Measurements from ENCODE around the gene WDR62. TPM values are rescaled to one million over a fixed set of nuclear protein-coding genes. Genes with fewer than 3 reads are reported as not detected.

Gene WDR62
- total and polyA plus RNA-seq, 8 donors, result 3.7 to 6.7 (median 4.4) TPM

GRCh38 chr19:36072081-36072480, 17.4 kb downstream of the WDR62 start:
- Histone ChIP-seq H3K27ac (no peak overlapping the region), H3K4me3 (no peak overlapping the region), H3K27me3 (no peaks in the 10 kb centered on the region), H3K36me3 (peaks cover 0 to 29% of the 10 kb centered on the region in 2 donors), H3K4me1 (no peaks in the 10 kb centered on the region), H3K9me3 (no peaks in the 10 kb centered on the region)
- ATAC-seq (no peak), DNase-seq (no peak)
- intact Hi-C loops (cut with DNase I), result no loop called here
- TF ChIP-seq CTCF (IDR thresholded peaks at IDR 0.05), result no peak

GRCh38 chr19:36073121-36073876, 18.6 kb downstream of the WDR62 start:
- Histone ChIP-seq H3K27me3 (no peaks in the 10 kb centered on the region), H3K27ac (no peak overlapping the region), H3K9me3 (no peaks in the 10 kb centered on the region), H3K4me1 (no peaks in the 10 kb centered on the region), H3K4me3 (no peak overlapping the region), H3K36me3 (peaks cover 0 to 18% of the 10 kb centered on the region in 2 donors)
- DNase-seq (no peak), ATAC-seq (no peak)
- TF ChIP-seq CTCF (IDR thresholded peaks at IDR 0.05), result no peak
- intact Hi-C loops (cut with DNase I), result no loop called here

- Histone ChIP-seq H3K4me1 (no peaks in the 10 kb centered on the region), H3K27me3 (no peaks in the 10 kb centered on the region), H3K36me3 (peaks cover 0 to 41% of the 10 kb centered on the region in 2 donors), H3K9me3 (no peaks in the 10 kb centered on the region), H3K27ac (no peak overlapping the region), H3K4me3 (no peak overlapping the region)
- no peak for ATAC-seq
- TF ChIP-seq CTCF (IDR thresholded peaks at IDR 0.05), result no peak
- DNase-seq, result no peak
- intact Hi-C loops (cut with DNase I), result no loop called here
These were observed 24.8 kb downstream of the WDR62 start for GRCh38 chr19:36079389-36079945.

GRCh38 chr19:36081385-36081784, 26.7 kb downstream of the WDR62 start:
- H3K4me1 ChIP-seq, result no peaks in the 10 kb centered on the region
- H3K27me3 ChIP-seq, result no peaks in the 10 kb centered on the region
- no peak overlapping the region for H3K27ac ChIP-seq
- DNase-seq, result no peak
- peaks cover 0 to 36% of the 10 kb centered on the region in 2 donors for H3K36me3 ChIP-seq
- no peak for ATAC-seq
- no peak overlapping the region for H3K4me3 ChIP-seq
- TF ChIP-seq CTCF (IDR thresholded peaks at IDR 0.05), result no peak
- no peaks in the 10 kb centered on the region for H3K9me3 ChIP-seq
- intact Hi-C loops (cut with DNase I), result no loop called here

GRCh38 chr19:36081894-36082293, 27.2 kb downstream of the WDR62 start:
- no peak for DNase-seq
- no peak overlapping the region for H3K4me3 ChIP-seq
- ATAC-seq, result no peak
- intact Hi-C loops (cut with DNase I), result no loop called here
- H3K4me1 ChIP-seq, result no peaks in the 10 kb centered on the region
- peaks cover 0 to 40% of the 10 kb centered on the region in 2 donors for H3K36me3 ChIP-seq
- H3K27me3 ChIP-seq, result no peaks in the 10 kb centered on the region
- H3K27ac ChIP-seq, result no peak overlapping the region
- no peaks in the 10 kb centered on the region for H3K9me3 ChIP-seq
- no peak for TF ChIP-seq CTCF (IDR thresholded peaks at IDR 0.05)

Measured in left lung (tissue), 10 donors.